HG03571 (cell line): Measurements from ENCODE around the gene MOSPD2.

Experiments used
- ATAC-seq: cut with Tn5 transposase; IDR thresholded peaks from one replicate; pipeline ENCODE4 v1.9.1; 2021; ENCODE audit not compliant: unreplicated experiment

The MOSPD2 gene

DNA sequence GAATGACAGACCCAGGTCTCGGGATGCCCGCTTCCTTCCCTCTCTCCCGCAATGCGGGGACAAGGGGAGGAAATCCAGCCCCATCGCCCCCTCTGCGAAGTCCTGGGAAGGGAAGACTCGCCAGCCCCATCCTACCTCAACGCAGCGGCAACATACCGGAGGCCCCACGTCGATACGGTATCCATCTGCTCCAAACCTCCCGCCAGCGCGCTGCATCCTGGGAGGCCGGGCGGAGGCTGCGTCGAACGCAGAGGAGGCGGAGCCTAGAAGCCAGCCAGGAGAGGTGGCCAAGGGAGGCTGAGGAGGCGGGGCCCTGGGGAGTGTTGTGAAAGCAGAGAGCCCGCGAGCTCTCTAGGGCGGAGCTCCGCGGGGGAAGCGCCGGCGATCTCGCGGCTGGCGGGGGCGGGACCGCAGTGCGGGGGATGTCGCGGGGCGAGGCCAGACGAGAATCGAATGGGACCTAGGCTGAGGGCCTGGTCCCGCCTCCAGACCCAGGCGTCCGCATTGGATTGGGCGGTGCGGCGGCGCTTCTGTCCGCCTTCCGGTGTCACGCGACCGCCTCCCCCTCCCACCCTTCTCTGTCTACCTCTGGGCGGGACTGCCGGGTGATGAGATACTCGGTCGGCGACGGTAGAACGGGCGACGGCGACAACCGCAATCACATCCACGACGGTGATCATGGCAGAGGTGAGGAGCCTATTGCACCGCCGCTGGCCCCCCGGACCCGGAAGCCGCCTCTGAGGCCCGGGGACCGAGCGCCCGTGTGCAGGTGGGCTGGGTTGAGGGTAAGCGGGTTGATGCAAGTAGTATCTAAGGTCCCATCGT lies at the start of gene MOSPD2, which contains the start of gene FANCB:
Gene MOSPD2, plus strand, starts transcription at position 571 of the 825 bp plus-strand sequence. Its CDS starts 108 bp downstream, at position 679.
Gene FANCB, minus strand, starts transcription at position 219 of the 825 bp plus-strand sequence. CDS start 7,559 bp downstream, outside the sequence.
- ATAC-seq, result peak; percentile 96

DNA sequence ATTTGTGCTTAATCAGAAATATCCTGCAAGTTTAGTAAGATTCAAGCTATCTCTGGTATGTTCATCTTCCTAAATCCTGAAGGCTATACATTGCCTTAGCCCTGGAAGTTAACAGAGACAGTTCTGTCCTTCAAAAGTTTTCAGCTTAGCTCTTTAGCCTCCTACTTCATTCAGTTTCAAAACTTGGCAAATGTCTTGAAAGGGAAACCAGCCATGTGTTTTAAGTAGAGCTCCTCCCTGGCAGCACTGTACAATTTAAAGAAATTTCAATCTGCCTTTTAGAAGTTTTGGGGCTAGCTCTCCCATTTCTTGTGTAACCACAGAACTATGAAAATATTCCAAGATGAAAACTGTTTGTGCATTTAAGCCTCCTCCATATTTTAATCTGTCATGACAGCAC lies 47.4 kb upstream of the MOSPD2 start:
- ATAC-seq, result no peak

DNA sequence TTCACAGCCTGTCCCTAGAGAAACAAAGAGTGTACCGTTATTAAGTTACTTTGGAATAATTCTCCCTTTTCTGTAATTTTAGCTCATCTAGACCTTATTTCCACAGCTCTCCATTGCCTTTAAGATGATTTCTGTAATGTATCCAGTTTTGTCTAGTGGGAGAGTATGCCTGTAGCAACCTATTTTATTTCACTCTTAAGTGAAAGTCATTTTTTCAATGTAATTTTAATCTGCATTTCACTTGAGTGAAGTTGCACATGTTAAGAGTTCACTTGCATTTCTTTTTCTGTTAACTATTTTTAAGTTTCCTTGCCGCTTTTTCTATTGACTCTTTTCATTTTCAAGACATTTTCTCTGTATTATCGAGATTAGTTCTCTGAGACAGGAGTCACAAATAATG lies 46.9 kb upstream of the MOSPD2 start:
- no peak for ATAC-seq

DNA sequence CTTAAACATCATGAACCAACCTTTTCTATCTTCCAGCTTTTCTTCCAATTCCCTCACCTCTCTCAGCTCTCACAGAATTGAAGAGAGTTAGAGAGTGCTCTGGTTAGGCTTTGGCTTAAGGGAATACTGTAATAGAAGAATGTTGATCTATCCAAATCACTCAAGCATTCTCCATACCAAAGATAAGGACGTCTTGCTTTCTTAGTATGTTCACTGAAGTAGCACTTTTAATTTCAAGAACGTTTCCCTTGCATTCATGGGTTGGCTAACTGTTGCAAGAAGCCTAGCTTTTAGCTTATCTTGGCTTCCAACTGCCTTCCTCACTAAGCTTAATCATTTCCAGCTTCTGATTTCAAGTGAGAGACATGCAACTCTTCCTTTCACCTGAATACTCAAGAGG lies 43.6 kb upstream of the MOSPD2 start:
- ATAC-seq, result no peak

DNA sequence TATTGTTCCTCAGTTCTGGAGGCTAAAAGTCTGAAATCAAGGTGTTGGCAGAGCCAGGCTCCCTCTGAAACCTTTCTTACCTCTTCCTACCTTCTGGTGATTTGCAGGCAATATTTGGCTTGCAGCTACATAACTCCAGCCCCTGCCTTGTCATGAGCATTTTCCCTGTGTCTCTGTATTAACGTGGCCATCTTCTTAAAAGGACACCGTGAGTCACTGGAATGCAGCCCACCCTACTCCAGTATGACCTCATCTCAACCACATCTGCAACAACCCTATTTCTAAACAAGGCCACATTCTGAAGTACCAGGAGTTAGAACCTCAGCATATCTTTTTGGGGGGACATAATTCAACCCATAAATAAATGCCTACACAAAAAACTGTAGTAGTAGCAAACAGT lies 41.1 kb upstream of the MOSPD2 start:
- ATAC-seq, result no peak

DNA sequence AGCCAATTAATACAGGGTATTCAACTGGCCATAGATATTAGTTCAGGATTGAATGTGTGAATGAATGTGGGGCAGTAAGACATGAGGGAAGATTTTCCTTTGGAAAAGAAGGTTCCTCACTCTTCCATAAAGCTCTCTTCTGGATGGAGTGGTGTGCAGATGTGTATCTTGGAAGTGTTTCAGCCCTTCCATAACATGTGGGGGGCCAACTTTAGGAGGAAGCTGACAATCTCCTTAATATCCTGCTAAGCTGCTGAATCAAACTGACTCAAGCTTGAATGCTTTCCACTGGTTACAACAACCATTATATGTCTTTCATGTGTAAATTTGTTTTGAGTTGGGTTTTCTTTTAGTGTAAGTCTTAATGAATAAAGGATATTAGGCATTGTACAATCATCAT lies 40.6 kb upstream of the MOSPD2 start:
- ATAC-seq, result no peak

DNA sequence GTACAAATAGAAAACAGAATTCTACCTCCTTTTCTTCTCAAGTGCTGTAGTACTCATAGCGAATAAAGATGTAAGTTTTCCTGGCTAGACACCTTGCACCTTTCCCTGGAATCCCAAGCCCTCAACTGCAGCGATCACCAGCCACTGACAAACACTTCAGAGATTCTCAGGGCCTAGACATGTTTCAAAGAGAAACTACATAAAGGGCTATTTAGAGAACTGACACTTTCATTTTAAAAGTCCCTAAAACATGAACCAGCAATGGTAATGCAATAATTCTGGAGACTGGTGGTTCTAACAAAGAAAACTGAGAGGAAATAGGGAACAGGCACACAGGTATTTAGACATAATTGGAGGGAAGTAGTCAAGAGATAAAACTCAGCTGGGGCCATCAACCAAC lies 36.1 kb upstream of the MOSPD2 start:
- no peak for ATAC-seq

DNA sequence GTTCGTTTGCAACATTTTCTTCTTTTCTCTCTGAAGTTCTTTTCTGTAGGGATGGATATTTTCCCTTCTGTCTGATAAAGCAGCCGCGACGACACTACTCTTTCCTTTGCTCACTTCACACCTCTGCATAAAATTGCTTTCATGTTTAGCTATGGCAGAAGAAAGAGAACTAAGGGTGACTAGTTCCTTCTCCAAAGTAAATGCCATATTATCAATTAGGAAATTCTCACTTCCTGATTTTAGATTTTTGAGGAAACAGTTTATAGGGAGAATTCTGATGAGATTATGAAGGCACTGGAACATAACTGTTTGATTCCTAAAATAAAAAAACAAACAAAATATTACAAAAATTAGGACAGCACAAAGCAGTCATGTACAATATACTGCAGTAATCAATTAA lies 29.6 kb upstream of the MOSPD2 start:
- ATAC-seq, result no peak

DNA sequence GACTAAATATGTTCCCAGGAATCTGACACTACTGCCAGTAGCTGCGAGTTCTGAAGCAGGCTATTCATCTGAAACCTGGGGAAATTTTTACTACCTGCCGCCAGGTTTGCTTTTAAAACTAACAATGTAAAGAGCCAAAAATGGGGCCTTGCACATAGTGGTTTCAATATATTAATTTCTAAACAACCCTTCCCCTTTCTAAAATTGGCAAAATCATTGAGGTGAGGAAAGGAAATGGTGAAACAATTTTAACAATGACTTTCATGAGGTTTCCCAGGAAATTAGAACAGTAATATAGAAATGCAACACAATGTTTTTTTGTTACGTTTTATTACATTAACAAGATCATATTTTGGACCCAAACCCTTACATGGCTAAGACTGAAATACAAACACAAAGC lies 21.7 kb upstream of the MOSPD2 start:
- ATAC-seq, result no peak

DNA sequence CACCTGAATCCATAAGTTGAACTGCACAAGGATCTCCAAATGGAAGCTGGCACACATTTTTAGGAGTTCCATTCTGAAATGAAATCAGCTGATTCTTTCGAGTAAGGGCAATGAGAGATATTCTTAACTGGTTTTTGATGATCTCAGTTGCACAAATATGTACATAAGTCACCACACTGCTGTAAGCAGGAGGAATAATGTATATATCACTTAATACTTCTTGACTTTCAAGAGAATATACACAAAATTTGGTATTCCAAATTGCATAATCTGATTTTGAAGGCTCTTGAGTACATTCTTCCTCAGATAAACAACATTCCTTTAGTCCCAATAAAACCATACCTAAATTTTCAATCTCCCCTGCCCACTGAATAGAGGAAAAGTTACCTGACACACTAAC lies 8.6 kb upstream of the MOSPD2 start:
- no peak for ATAC-seq

DNA sequence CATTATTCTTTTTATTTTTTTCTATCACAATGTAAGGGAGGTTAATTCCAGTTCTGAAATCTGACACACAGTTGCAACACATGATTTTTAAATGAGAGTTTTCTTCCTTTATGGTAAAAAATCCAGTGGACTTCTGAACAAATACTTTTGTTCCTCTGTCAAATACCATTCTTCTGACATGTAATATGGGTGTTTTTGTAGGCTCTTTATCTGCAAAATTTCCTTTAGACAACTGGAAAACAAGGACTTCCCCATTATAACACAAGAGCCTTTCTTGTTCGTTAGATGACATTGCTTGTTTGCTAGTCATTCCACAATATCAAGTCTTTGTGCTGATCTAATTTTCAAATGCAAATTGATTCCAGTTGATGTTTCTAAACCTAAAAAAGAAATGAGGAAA lies 8.0 kb upstream of the MOSPD2 start:
- no peak for ATAC-seq

DNA sequence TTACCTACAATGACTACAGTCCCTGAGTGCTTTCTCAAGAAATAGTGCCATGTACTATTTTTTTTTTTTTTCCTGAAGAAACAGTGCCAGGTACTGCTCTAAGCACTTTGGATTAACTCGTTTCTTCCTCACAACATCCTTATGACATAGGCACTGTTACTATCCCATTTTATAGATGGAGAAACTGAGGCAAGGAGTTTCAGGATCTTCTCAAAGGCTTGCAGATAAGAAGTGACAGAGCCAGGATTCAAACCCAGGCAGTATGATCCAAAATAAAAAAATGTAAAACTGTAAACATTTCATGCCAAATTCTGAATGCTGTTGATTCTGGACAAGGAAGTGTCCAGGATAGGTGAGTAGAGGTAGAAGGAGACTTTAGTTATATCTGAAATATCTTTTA lies 1.5 kb upstream of the MOSPD2 start:
- ATAC-seq, result no peak

DNA sequence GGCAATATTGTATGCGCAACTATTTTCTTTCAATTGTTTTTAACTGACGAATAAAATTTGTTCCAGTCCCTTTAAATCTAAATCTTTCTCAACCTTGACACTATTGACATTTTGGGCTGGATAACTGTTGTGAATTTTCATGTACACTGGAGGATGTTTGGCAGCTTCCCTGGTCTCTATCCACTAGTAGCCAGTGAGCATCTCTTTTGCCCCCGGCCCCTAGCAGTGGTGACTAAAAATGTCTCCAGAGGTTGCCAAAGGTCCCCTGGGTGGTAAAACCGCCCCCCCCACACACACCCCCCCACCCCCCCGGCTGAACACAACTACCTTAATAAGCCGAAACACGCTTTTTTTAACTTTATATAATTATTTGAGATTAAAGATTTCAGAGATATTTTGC lies 866 bp upstream of the MOSPD2 start:
- ATAC-seq, result no peak

DNA sequence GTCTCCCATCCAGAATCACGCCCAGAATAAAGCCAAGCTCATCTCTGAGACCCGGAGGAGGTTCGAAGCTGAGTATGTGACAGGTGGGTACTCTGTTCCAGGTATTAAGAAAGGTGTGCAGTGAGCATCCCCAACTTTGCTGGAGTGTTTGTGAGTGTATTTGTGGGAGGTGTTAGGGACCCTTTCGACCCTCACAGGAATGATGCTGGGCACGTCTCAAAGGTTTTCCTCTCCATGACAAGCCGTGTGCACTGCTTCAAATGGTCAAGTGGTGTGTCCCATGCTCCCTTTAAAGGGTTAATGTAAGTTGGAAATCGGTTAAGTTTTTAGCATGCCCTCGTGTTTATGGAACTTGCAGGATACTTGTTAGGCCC lies 442 bp downstream of the MOSPD2 start:
- no peak for ATAC-seq

DNA sequence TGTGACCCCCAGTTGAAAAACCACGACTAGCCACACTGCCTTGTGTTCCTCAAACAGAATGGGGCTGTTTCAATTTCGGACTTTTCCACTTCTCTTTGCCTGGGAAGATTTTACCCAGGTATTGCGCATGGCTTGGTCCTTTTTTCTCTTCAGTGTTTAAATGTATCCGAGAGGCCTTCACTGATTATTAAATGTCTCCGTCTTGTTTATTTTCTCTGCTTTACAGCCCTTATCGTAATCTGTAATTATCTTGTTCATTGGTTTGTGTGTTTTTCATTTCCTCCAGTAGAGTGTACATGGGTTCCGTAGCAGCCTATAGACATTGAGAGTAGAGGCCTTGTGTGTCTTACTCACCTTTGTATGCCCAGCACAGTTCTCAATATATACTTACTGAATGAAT lies 2.4 kb downstream of the MOSPD2 start:
- no peak for ATAC-seq

DNA sequence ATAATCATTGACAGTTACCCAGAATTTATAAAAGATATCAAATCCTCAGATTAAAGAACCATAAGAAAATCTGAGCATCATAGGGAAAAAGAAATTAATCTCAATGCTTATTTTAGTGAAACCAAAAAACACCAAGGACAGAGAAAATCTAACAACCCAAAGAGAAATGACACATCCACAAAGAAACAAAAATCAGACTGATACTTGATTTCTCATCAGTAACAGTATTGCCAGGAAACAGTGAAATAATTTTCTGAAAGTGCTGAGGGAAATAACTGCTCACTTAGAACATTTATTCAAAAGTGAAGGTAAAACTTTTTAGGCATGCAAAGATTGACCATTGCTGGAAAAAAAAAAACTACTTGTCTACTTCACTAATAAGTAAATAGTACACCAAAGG lies 10.6 kb downstream of the MOSPD2 start:
- no peak for ATAC-seq

DNA sequence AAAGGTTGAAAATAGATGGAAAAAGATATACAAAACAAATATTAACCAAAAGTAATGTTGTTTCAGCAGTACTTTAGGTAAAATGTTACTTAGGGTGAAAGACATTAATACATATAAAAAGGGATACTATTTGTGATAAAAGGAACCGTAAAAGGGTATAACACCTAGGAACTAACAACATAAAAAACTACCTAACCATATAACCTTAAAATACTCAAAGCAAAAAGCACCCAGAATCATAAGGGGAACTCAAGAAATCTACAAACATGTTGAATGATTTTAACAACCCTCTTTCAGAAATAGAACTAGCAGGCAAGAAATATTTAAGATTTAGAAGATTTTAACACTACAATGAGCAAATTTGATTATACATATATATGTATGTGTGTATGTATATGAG lies 11.5 kb downstream of the MOSPD2 start:
- no peak for ATAC-seq

DNA sequence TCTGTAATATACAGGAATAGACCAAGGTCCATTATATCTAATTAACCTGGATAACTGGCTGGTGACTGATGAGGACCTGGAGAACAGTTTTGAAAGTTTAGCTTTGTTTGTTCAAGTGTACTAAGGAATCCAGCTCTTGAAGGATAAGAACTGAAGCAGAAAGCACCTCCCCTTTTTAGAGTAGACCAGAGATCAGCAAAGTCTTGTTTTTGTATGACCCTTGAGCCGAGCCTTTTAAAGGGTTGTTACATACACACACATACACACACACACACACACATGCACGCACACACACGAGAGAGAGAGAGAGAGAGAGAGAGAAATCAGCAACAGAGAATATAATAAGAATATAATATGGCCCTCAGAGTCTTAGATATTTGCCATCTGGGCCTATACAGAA lies 13.0 kb downstream of the MOSPD2 start:
- no peak for ATAC-seq

DNA sequence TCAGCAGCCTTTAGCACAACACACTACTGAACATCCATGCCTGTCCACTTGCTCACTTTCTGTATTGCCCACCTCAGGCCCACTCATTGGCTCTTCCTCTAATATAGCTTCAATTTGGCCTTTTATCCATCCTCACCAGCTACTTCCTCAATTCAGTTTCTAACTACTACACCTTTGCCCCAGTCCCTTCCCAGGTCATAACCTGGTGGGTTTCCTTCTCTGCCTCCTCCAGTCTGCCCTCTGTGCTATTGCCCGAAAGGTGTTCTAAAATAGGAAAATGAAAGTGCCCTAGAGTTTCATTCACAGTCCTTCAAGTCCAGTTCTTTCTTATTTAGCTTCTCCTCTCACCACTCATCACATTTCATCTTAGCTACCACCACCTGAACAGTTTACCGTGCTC lies 23.1 kb downstream of the MOSPD2 start:
- ATAC-seq, result no peak

DNA sequence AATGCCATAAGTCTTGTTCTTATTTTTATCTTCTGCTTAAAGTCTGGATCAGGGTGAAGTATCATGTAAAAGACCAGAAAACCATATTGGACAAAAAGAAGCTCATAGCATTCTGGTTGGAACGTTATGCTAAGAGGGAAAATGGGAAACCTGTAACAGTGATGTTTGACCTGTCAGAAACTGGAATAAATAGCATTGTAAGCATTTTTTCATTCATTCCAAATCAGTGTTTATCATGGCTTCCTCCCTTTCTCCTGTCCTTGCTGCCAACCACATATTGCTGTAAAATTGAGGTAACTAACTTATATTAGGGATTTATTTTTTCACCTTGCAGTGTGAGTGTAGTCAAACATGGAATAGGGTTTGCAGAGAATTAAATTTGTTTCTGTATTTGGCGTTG lies 23.8 kb downstream of the MOSPD2 start:
- ATAC-seq, result no peak

DNA sequence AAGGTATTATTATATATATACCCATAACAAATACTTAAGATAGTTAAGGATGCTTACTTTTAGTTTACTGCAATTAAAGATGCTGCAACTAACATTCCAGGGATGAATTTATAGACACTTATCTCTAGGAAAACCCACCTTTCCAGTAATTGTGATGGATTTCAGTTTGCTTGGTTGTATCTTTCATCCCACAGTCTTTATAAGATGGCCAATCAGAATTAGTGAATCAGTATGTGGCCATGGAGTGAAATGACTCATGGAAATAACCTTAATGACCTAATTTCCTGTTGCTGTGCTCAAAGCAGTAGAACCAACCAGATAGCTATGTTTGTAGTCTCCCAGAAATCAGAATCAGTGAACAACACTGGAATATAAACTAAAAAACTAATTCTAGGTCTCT lies 26.4 kb downstream of the MOSPD2 start:
- peak; percentile 72 for ATAC-seq

DNA sequence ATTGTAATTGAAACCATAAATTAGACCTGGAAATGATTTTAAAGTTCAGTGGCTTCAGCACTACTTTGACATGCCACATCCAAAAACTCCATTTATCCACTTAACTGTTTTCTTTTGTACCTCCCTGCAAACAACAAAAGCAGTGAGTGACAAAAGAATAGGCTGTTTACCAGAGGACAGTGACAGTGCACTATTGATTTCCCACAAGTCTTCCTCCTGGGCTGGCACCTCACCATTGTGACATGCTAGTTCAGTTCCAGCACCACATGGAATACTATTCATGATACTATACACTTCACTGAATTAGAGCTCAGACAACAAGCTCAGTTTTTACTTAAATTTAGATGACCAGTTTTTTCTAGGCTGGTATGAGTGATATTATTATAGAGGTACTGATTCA lies 29.3 kb downstream of the MOSPD2 start:
- no peak for ATAC-seq

DNA sequence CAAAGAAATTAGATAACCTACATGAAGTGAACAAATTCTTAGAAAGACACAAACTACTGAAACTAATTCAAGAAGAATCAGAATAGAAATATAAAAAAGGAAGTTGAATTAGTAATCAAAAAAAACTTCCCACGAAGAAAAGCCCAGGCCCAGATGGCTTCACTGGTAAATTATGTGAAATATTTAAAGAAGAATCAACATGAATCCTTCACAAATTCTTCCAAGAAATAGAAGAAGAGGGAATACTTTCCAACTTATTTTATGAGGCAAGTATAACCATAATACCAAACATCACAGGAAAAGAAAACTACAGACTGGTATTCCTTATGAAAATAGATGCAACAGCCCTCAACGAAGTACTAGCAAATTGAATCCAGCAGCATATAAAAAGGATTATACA lies 30.7 kb downstream of the MOSPD2 start:
- ATAC-seq, result no peak
